ENCODE results near the gene SNED1.

SNED1 gene

GRCh38 chr2:241066171-241066892 lies 67.9 kb downstream of the SNED1 start:
- no peak for FAIRE-seq
- no peak for DNase-seq (ENCODE audit: insufficient read length, low spot score)

GRCh38 chr2:241066893-241067341 lies 68.5 kb downstream of the SNED1 start:
- DNase-seq (ENCODE audit: insufficient read length, low spot score) = no peak
- no peak for FAIRE-seq

- FAIRE-seq (no peak), DNase-seq (ENCODE audit: insufficient read length, low spot score) (no peak)
Observed at GRCh38 chr2:241067501-241068135, 69.2 kb downstream of the SNED1 start.

GRCh38 chr2:241068136-241068941 lies 69.9 kb downstream of the SNED1 start:
- DNase-seq (ENCODE audit: insufficient read length, low spot score) (no peak), FAIRE-seq (no peak)

- DNase-seq (ENCODE audit: insufficient read length, low spot score) (no peak), FAIRE-seq (no peak)
Observed at GRCh38 chr2:241068942-241069810, 70.8 kb downstream of the SNED1 start.

- DNase-seq (ENCODE audit: insufficient read length, low spot score) (no peak), FAIRE-seq (no peak)
Observed at GRCh38 chr2:241069821-241070281, 71.4 kb downstream of the SNED1 start.

- no peak for DNase-seq (ENCODE audit: insufficient read length, low spot score)
- no peak for FAIRE-seq
Observed at GRCh38 chr2:241070361-241070760, 71.9 kb downstream of the SNED1 start.

GRCh38 chr2:241070811-241071676 lies 72.6 kb downstream of the SNED1 start:
- DNase-seq (ENCODE audit: insufficient read length, low spot score) (no peak), FAIRE-seq (no peak)

GRCh38 chr2:241071677-241072111 lies 73.3 kb downstream of the SNED1 start:
- DNase-seq (ENCODE audit: insufficient read length, low spot score) (no peak), FAIRE-seq (no peak)

- DNase-seq (ENCODE audit: insufficient read length, low spot score) = no peak
Observed at GRCh38 chr2:241072151-241072550, 73.7 kb downstream of the SNED1 start.

GRCh38 chr2:241072553-241073165 lies 74.2 kb downstream of the SNED1 start:
- FAIRE-seq = no peak
- DNase-seq (ENCODE audit: insufficient read length, low spot score) = no peak

More at GRCh38 chr2:241072151-241072550, 73.7 kb downstream of the SNED1 start:
- FAIRE-seq = no peak

GRCh38 chr2:241073166-241074064 lies 75.0 kb downstream of the SNED1 start:
- FAIRE-seq (no peak), DNase-seq (ENCODE audit: insufficient read length, low spot score) (no peak)

- DNase-seq (ENCODE audit: insufficient read length, low spot score) (no peak), FAIRE-seq (no peak)
Observed at GRCh38 chr2:241074065-241074818, 75.8 kb downstream of the SNED1 start.

- DNase-seq (ENCODE audit: insufficient read length, low spot score) (no peak), FAIRE-seq (no peak)
Observed at GRCh38 chr2:241074901-241075540, 76.6 kb downstream of the SNED1 start.

- DNase-seq (ENCODE audit: insufficient read length, low spot score) (no peak), FAIRE-seq (no peak)
Observed at GRCh38 chr2:241080405-241081189, 82.2 kb downstream of the SNED1 start.

- DNase-seq (ENCODE audit: insufficient read length, low spot score) (no peak), FAIRE-seq (no peak)
Observed at GRCh38 chr2:241081190-241081642, 82.8 kb downstream of the SNED1 start.
